Gastroesophageal sphincter (tissue), 3 donors: ENCODE data around the gene GPR143.

Source experiments
- CTCF ChIP-seq, 4 experiments: fragments of 200-600 bp in 2 of 4; fragments of 450-650 bp in 2 of 4; sonication (generic) in 1 of 4; IDR thresholded peaks; one replicate each; pipeline ENCODE4 v1.5.1; 2017 to 2019; ENCODE audit warnings: antibody characterized with exemption in 4 of 4, mild to moderate bottlenecking in 2 of 4, moderate library complexity in 2 of 4
- EP300 ChIP-seq: sonication (generic); formaldehyde crosslinking; IDR thresholded peaks from one replicate; pipeline ENCODE4 v1.6.1; 2017; ENCODE audit warnings: antibody characterized with exemption, mild to moderate bottlenecking
- POLR2A ChIP-seq, 2 donors: fragments of 450-650 bp; IDR thresholded peaks; one replicate each; pipeline ENCODE4 v1.6.1; 2017; ENCODE audit warnings: antibody characterized with exemption in 2 of 2, mild to moderate bottlenecking in 2 of 2, moderate library complexity in 1 of 2
- POLR2AphosphoS5 ChIP-seq: sonication (generic); formaldehyde crosslinking; IDR thresholded peaks from one replicate; pipeline ENCODE4 v1.6.1; 2017; ENCODE audit warnings: antibody characterized with exemption

GRCh38 chrX:9729171-9729885 is 36.3 kb downstream of the GPR143 start:
- TF ChIP-seq POLR2AphosphoS5: no peak
- TF ChIP-seq POLR2A (IDR thresholded peaks at IDR 0.05): no peak
- no peak for TF ChIP-seq CTCF (IDR thresholded peaks at IDR 0.05)
- TF ChIP-seq EP300: no peak
